ENCODE data around the gene KRTAP10-1. TPM values are rescaled to one million over a fixed set of nuclear protein-coding genes. Genes with fewer than 3 reads are reported as not detected.

Gene KRTAP10-1
- total RNA-seq, 1 donor from 2014 or later, result not detected

DNA sequence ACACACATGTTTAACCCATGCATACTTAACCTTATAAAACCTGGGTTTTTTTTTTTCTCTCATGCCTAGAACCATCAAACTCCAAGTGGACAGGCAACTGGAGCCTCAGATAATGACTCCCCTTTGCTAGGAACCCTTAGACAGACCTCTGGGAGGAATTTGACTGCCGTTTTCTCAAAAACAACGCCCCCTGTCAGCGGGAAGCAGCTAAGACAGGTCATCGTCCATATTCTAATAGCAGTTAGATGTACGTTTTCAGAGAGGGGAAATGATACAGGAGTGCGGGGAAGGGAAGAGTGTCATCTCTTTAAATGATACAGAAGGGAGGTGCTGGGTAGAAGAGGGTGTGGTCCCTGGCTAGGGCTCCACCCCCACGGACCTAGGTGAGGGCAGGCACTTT, 50.0 kb downstream of the KRTAP10-1 start:
- DNase-seq (ENCODE audit: low spot score in 2 of 2), result no peak
- peaks cover 10 to 19% of the 10 kb centered on the region in 2 donors for H3K9me3 ChIP-seq
- no peak overlapping the region for H3K27ac ChIP-seq
- H3K36me3 ChIP-seq, result no peaks in the 10 kb centered on the region
- H3K27me3 ChIP-seq, result no peaks in the 10 kb centered on the region
- no peaks in the 10 kb centered on the region for H3K4me1 ChIP-seq
- intact Hi-C loops (cut with DNase I), result no loop called here
- no peak overlapping the region for H3K4me3 ChIP-seq
- no peak for TF ChIP-seq CTCF (IDR thresholded peaks at IDR 0.05)

Other genes with a start within 250 kb of the KRTAP10-1 start
- gene PFKL, start 240.1 kb downstream of the KRTAP10-1 start, total RNA-seq, result 153 TPM
- gene CFAP410, start 200.8 kb downstream of the KRTAP10-1 start, total RNA-seq, result 68.5 TPM
- gene TRPM2, start 186.6 kb downstream of the KRTAP10-1 start, total RNA-seq, result 0.43 TPM
- 2.2 TPM for gene LRRC3, start 84.7 kb downstream of the KRTAP10-1 start, total RNA-seq
- not detected for gene KRTAP10-2, start 11.3 kb upstream of the KRTAP10-1 start, total RNA-seq
- not detected for gene KRTAP10-3, start 18.6 kb upstream of the KRTAP10-1 start, total RNA-seq
- gene KRTAP10-4, start 33.5 kb upstream of the KRTAP10-1 start, total RNA-seq, result not detected
- gene KRTAP10-5, start 40.4 kb upstream of the KRTAP10-1 start, total RNA-seq, result not detected
- not detected for gene KRTAP10-6, start 52.3 kb upstream of the KRTAP10-1 start, total RNA-seq
- gene KRTAP10-7, start 60.4 kb upstream of the KRTAP10-1 start, total RNA-seq, result not detected
- gene KRTAP10-8, start 71.9 kb upstream of the KRTAP10-1 start, total RNA-seq, result not detected
- not detected for gene KRTAP10-9, start 86.9 kb upstream of the KRTAP10-1 start, total RNA-seq
- not detected for gene KRTAP10-10, start 97.2 kb upstream of the KRTAP10-1 start, total RNA-seq
- gene KRTAP10-11, start 106.2 kb upstream of the KRTAP10-1 start, total RNA-seq, result not detected
- gene KRTAP12-4, start 114.5 kb upstream of the KRTAP10-1 start, total RNA-seq, result not detected
- gene KRTAP12-3, start 117.7 kb upstream of the KRTAP10-1 start, total RNA-seq, result not detected
- not detected for gene KRTAP12-2, start 126.7 kb upstream of the KRTAP10-1 start, total RNA-seq
- not detected for gene KRTAP12-1, start 142.0 kb upstream of the KRTAP10-1 start, total RNA-seq
- gene KRTAP10-12, start 157.0 kb upstream of the KRTAP10-1 start, total RNA-seq, result not detected
- gene TSPEAR, start 171.4 kb upstream of the KRTAP10-1 start, total RNA-seq, result not detected